Kidney (tissue), 14 donors: ENCODE data around the gene OTUD3. TPM values are rescaled to one million over a fixed set of nuclear protein-coding genes. Genes with fewer than 3 reads are reported as not detected.
"Not testable (repeated sequence)": the region's sequence is repeated elsewhere in the genome, so short reads cannot be mapped to it uniquely, and the experiment has no call there.

Experiments
- DNase-seq, 5 donors: peaks; one replicate each; pipeline ENCODE4 v3.0.0-alpha.2; 2013 to 2020
- FAIRE-seq: peaks from 2 replicates; lab custom pipeline; 2012; peaks lifted over from hg19 to GRCh38; lab: Jason Lieb, UNC
- H3K27ac ChIP-seq, 2 donors: one replicate each; pipeline ENCODE4 v1.7.0; 2013; ENCODE audit warnings: low read depth in 2 of 2, low read length in 2 of 2, inconsistent platforms in 1 of 2
- H3K27me3 ChIP-seq: one replicate; pipeline ENCODE4 v1.7.1; 2013; ENCODE audit warnings: low read length, inconsistent platforms; ENCODE audit not compliant: control insufficient read depth, insufficient read depth
- H3K36me3 ChIP-seq, 3 donors: one replicate each; pipeline versions ENCODE4 v1.7.0 to v1.7.1; 2013; ENCODE audit warnings: low read length in 3 of 3, control low read depth in 1 of 3, inconsistent platforms in 1 of 3; ENCODE audit not compliant: insufficient read depth in 3 of 3, control insufficient read depth in 2 of 3
- H3K4me1 ChIP-seq, 3 donors: one replicate each; pipeline versions ENCODE4 v1.7.0 to v1.7.1; 2013; ENCODE audit warnings: low read length in 3 of 3, inconsistent platforms in 1 of 3, low read depth in 1 of 3; ENCODE audit not compliant: control insufficient read depth in 2 of 3, insufficient read depth in 2 of 3
- H3K4me3 ChIP-seq, 3 donors: one replicate each; pipeline versions ENCODE4 v1.7.0 to v1.8.1; 2013; ENCODE audit warnings: low read length in 3 of 3, control low read depth in 1 of 3, inconsistent platforms in 1 of 3
- H3K9ac ChIP-seq, 3 donors: one replicate each; pipeline versions ENCODE4 v1.7.0 to v1.7.1; 2013; ENCODE audit warnings: low read length in 3 of 3, control low read depth in 1 of 3, inconsistent platforms in 1 of 3
- H3K9me3 ChIP-seq, 3 donors: one replicate each; pipeline versions ENCODE4 v1.7.0 to v1.7.1; 2013; ENCODE audit warnings: low read length in 3 of 3, control low read depth in 1 of 3, inconsistent platforms in 1 of 3; ENCODE audit not compliant: control insufficient read depth in 2 of 3, insufficient read depth in 1 of 3
- intact Hi-C: fragments of 100-400 bp; cut with DNase I; formaldehyde crosslinking; loops from one replicate; pipeline ENCODE4 v1.11.1; 2022
- polyA plus RNA-seq: library from polyadenylated mRNA; stranded (reverse); fragments of 350-450 nt; fragmentation: Illumina TruSeq; extraction: RNeasy Lipid Tissue Mini Kit (QIAGEN cat#74804); gene quantifications from one replicate; pipeline ENCODE4 v1.2.3, GENCODE V29; 2014; ENCODE audit warnings: low read depth, low replicate concordance; ENCODE audit not compliant: insufficient read depth
- total RNA-seq: library from RNA; stranded (reverse); fragmentation: NEBNext Ultra II Directional; extraction: Animal tissue kit (Norgen Biotek cat#: 25700); gene quantifications from one replicate; pipeline ENCODE4 v1.2.1, GENCODE V29; 2021
- TF ChIP-seq, protein P1 (sequence below): IDR thresholded peaks from 3 replicates; pipeline ENCODE4 v1.5.1; 2012; ENCODE audit warnings: mild to moderate bottlenecking, moderate library complexity, borderline replicate concordance; ENCODE audit not compliant: insufficient read depth; ENCODE audit errors: extremely low read depth
- donor health status: control.
- donor health status: control.
- donor health status: control.
- donor health status: control.
- donor health status: control.
- donor health status: DM: yes; HTN: yes; CAD: no.
- donor health status: Normal renal cell carcinoma (clear cell type).

Gene OTUD3
- total and polyA plus RNA-seq, 2 donors from 2014 or later = 2.5 to 12.9 TPM

DNA sequence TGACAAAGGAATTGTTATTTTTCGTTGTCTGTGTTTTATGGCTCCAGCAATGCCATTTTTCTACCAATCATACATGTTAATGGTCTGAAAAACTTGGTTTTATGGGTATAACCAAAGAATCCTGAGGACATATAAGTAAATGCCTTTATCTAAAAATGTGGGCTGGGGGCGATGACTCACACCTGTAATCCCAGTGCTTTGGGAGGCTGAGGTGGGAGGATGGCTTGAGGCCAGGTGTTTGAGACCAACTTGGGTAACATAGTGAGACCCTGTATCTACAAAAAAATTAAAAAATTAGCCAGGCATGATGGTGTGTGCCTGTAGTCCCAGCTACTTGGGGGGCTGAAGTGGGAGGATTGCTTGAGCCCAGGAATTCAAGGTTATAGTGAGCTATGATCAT lies 12.7 kb upstream of the OTUD3 start:
- H3K4me1 ChIP-seq, H3K27me3 ChIP-seq, H3K9ac ChIP-seq, DNase-seq, intact Hi-C loops, H3K9me3 ChIP-seq, H3K27ac ChIP-seq, FAIRE-seq, H3K36me3 ChIP-seq, H3K4me3 ChIP-seq: not testable (repeated sequence)

DNA sequence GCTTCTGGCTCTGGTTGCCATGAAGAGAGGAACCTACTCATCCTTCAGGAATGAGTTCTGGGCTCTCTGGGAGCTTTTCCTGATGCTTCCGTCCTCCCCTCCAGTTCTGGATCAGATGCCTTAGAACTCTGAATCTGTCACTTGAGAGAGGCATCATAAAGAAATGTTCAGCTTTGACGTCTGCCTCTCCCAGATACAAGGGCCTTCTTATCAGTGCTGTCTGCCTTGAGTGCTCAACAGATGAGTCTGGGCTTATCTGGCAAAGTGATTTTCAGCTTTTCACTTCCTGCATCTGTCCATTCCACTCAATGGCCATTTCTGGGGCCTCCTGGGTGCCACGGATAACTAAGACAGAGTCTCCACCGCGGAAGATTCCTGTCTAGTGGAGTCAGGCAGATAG lies 12.3 kb upstream of the OTUD3 start:
- TF ChIP-seq, protein P1, sequence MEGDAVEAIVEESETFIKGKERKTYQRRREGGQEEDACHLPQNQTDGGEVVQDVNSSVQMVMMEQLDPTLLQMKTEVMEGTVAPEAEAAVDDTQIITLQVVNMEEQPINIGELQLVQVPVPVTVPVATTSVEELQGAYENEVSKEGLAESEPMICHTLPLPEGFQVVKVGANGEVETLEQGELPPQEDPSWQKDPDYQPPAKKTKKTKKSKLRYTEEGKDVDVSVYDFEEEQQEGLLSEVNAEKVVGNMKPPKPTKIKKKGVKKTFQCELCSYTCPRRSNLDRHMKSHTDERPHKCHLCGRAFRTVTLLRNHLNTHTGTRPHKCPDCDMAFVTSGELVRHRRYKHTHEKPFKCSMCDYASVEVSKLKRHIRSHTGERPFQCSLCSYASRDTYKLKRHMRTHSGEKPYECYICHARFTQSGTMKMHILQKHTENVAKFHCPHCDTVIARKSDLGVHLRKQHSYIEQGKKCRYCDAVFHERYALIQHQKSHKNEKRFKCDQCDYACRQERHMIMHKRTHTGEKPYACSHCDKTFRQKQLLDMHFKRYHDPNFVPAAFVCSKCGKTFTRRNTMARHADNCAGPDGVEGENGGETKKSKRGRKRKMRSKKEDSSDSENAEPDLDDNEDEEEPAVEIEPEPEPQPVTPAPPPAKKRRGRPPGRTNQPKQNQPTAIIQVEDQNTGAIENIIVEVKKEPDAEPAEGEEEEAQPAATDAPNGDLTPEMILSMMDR = no peak
- Histone ChIP-seq H3K9ac (no peak overlapping the region), H3K27me3 (no peaks in the 10 kb centered on the region), H3K4me1 (no peaks in the 10 kb centered on the region), H3K27ac (no peak overlapping the region), H3K36me3 (no peaks in the 10 kb centered on the region), H3K9me3 (no peaks in the 10 kb centered on the region), H3K4me3 (no peak overlapping the region)
- no peak for DNase-seq
- no peak for FAIRE-seq
- intact Hi-C loops = no loop called here

DNA sequence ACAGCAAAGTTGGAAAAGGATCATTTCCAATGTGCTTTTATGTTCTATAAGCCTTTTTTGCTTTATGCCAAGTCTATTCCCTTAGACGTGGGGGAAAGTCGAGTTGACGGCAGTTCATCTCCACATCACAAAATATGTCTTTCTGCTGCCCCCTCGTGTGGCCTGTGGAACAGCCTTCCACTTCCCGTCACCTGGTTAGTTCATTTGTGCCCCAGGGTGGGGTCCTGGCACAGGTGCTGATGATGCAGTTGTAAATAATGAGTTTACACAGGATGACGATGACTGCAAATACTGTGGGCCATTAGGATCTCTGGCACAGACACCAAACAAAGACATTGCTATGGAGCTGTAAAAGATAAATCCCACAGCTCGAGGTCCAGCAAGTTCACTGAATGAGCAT lies 10.0 kb upstream of the OTUD3 start:
- TF ChIP-seq, protein P1 = no peak
- DNase-seq = no peak
- intact Hi-C loops = no loop called here
- Histone ChIP-seq H3K27ac (no peak overlapping the region), H3K4me3 (no peak overlapping the region), H3K27me3 (no peaks in the 10 kb centered on the region), H3K9ac (no peak overlapping the region), H3K36me3 (no peaks in the 10 kb centered on the region), H3K9me3 (no peaks in the 10 kb centered on the region), H3K4me1 (no peaks in the 10 kb centered on the region)
- FAIRE-seq = no peak

DNA sequence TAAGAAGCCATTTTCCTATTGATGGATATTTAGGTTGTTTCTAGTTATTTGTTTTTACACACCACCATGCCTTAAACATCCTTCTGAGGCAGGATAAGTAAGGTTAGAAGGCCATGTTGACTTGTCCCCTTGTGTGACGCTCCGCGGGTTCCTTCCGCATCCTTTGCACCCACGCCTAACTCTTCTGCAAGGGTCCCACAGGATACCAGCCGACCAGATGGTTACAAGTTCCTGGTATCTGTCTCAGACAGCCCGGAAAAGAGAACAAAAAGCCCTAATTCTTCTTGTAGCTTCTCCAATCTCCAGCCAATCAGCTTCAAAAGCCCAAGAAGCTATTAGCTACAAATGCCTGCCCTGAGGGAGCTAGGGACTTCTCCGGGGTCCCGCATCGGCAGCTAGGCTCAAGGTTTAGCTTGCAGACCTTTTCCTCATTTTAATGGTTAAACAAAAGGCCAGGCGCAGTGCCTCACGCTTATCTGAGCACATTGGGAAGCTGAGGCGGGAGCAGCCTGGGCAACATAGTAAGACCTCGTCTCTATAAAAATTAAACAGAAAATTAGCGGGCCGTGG lies 4.9 kb upstream of the OTUD3 start:
- no peak overlapping the region for H3K9ac ChIP-seq
- TF ChIP-seq, protein P1 = no peak
- H3K9me3 ChIP-seq = no peaks in the 10 kb centered on the region
- H3K27me3 ChIP-seq = no peaks in the 10 kb centered on the region
- H3K36me3 ChIP-seq = no peaks in the 10 kb centered on the region
- intact Hi-C loops = no loop called here
- peaks cover 0 to 5% (median 3%) of the 10 kb centered on the region in 3 donors for H3K4me1 ChIP-seq
- no peak for FAIRE-seq
- DNase-seq = peak in 1 of 5 donors; percentile 13
- H3K27ac ChIP-seq = no peak overlapping the region
- no peak overlapping the region for H3K4me3 ChIP-seq
